ENCODE measurements around the gene CALR. TPM values are rescaled to one million over a fixed set of nuclear protein-coding genes. Genes with fewer than 3 reads are reported as not detected.

CALR gene
- total and polyA plus RNA-seq, 4 donors: 415 to 1,551 (median 801) TPM

DNA sequence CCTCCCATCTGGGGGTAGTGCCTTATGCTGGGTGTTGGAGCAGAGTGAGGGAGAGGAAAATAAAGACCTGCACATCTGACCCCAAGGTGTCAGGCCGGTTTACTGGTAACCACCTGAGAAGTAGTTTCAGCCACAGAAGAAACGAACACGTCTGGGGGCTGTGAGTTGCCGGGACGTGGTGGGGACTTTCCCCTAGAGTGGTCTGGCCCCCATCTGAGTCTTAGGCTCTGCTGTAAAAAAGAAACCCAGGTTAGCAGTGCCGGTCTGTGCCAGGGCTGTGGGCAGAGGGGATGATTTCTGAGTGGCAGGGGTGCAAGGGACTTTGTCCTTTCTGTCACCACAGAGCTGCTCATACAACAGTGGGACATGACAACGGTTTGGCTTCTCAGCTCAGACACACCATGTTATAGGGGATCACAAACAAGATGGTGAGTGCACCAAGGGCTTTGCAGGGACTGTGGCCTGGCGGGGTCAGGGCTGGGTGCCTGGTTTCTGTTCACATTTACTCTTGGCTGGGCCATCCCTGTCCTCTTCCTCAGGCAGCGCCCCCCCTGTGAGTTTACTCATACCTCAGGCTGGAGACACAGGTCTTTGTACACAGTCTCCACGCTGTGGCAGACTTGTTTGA lies 38.4 kb upstream of the CALR start:
- TF ChIP-seq, protein P1, sequence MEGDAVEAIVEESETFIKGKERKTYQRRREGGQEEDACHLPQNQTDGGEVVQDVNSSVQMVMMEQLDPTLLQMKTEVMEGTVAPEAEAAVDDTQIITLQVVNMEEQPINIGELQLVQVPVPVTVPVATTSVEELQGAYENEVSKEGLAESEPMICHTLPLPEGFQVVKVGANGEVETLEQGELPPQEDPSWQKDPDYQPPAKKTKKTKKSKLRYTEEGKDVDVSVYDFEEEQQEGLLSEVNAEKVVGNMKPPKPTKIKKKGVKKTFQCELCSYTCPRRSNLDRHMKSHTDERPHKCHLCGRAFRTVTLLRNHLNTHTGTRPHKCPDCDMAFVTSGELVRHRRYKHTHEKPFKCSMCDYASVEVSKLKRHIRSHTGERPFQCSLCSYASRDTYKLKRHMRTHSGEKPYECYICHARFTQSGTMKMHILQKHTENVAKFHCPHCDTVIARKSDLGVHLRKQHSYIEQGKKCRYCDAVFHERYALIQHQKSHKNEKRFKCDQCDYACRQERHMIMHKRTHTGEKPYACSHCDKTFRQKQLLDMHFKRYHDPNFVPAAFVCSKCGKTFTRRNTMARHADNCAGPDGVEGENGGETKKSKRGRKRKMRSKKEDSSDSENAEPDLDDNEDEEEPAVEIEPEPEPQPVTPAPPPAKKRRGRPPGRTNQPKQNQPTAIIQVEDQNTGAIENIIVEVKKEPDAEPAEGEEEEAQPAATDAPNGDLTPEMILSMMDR (IDR thresholded peaks at IDR 0.05; ENCODE audit: control extremely low read depth, extremely low read depth): no peak
- H3K36me3 ChIP-seq (ENCODE audit: control insufficient read depth in 4 of 4, insufficient read depth in 4 of 4, low read length in 4 of 4): peaks cover 0 to 27% (median 14%) of the 10 kb centered on the region in 4 donors

DNA sequence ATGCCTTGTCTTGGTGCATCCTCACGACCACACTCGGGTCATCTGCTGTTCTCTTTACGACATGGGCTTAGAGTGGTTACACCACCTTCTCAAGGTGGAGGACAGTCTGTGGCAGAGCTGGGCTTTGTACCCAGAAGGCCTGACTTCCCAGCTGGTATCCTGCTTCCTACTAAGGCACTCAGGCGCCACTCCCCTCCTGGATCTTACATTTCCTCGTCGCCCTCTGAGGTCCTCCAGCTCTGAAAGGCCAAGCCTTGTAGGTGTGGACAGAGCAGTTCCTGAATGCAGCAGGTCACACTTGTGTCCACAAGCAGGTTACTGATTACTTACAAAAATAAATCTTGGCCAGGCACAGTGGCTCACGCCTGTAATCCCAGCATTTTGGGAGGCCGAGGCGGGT lies 31.2 kb upstream of the CALR start:
- no peaks in the 10 kb centered on the region for H3K9me3 ChIP-seq (ENCODE audit: control insufficient read depth in 4 of 4, insufficient read depth in 3 of 4, low read length in 3 of 4)
- no peak overlapping the region for H3K27ac ChIP-seq (ENCODE audit: low read depth in 1 of 2, low read length in 1 of 2)
- peaks cover 0 to 2% (median 0%) of the 10 kb centered on the region in 5 donors for H3K4me1 ChIP-seq (ENCODE audit: control insufficient read depth in 5 of 5, insufficient read depth in 5 of 5, low read length in 5 of 5)
- no peaks in the 10 kb centered on the region for H3K27me3 ChIP-seq (ENCODE audit: control insufficient read depth in 3 of 3, insufficient read depth in 3 of 3, low read length in 2 of 3)
- H3K4me3 ChIP-seq: no peak overlapping the region
- no peak overlapping the region for H3K9ac ChIP-seq (ENCODE audit: insufficient read depth in 1 of 2, low read length in 2 of 2)
- TF ChIP-seq, protein P1 (IDR thresholded peaks at IDR 0.05; ENCODE audit: control extremely low read depth, extremely low read depth): no peak
- ATAC-seq (ENCODE audit: insufficient read depth, low FRiP score) (no peak), DNase-seq (no peak)
- 79 to 88% methylated on average over 9 of the region's 9 CpGs for WGBS, 2 donors
- H3K36me3 ChIP-seq (ENCODE audit: control insufficient read depth in 4 of 4, insufficient read depth in 4 of 4, low read length in 4 of 4): no peaks in the 10 kb centered on the region

More for the DNA sequence above, 38.4 kb upstream of the CALR start:
- H3K9me3 ChIP-seq (ENCODE audit: control insufficient read depth in 4 of 4, insufficient read depth in 3 of 4, low read length in 3 of 4): no peaks in the 10 kb centered on the region
- whole genome bisulfite sequencing, 2 donors: 82 to 91% methylated on average over 10 of the region's 10 CpGs
- DNase-seq: no peak
- H3K4me3 ChIP-seq: no peak overlapping the region
- H3K27me3 ChIP-seq (ENCODE audit: control insufficient read depth in 3 of 3, insufficient read depth in 3 of 3, low read length in 2 of 3): no peaks in the 10 kb centered on the region
- H3K27ac ChIP-seq (ENCODE audit: low read depth in 1 of 2, low read length in 1 of 2): no peak overlapping the region
- no peak for ATAC-seq (ENCODE audit: insufficient read depth, low FRiP score)
- no peak overlapping the region for H3K9ac ChIP-seq (ENCODE audit: insufficient read depth in 1 of 2, low read length in 2 of 2)
- no peaks in the 10 kb centered on the region for H3K4me1 ChIP-seq (ENCODE audit: control insufficient read depth in 5 of 5, insufficient read depth in 5 of 5, low read length in 5 of 5)

DNA sequence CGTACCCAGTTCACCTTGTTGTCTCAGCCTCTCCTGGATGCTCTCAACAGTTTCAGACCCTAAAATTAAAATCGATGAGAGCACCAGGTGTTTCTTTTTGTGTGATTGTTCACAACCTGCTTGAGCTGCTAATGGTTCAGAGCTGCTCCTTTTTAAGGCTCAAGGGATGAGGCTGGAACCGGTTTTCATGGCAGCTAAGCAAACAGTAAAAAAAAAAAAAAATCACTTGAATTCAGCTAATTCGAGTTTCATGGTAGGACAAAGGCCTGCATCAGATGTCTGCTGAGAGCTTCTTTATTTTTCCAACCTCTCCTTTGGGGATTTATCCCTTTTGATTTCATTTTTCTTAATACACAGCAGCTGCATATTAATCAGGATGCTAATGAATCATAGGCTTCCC lies 25.8 kb upstream of the CALR start:
- 49 to 59% methylated on average over 4 of the region's 4 CpGs for WGBS, 2 donors
- no peak overlapping the region for H3K27ac ChIP-seq (ENCODE audit: low read depth in 1 of 2, low read length in 1 of 2)
- H3K9ac ChIP-seq (ENCODE audit: insufficient read depth in 1 of 2, low read length in 2 of 2): peak overlapping the region in 1 of 2 donors; percentile 69
- ATAC-seq (ENCODE audit: insufficient read depth, low FRiP score) (no peak), DNase-seq (peak in 2 of 3 donors; percentile 24 to 71)
- no peaks in the 10 kb centered on the region for H3K36me3 ChIP-seq (ENCODE audit: control insufficient read depth in 4 of 4, insufficient read depth in 4 of 4, low read length in 4 of 4)
- no peaks in the 10 kb centered on the region for H3K27me3 ChIP-seq (ENCODE audit: control insufficient read depth in 3 of 3, insufficient read depth in 3 of 3, low read length in 2 of 3)
- TF ChIP-seq, protein P1 (IDR thresholded peaks at IDR 0.05; ENCODE audit: control extremely low read depth, extremely low read depth): no peak
- H3K9me3 ChIP-seq (ENCODE audit: control insufficient read depth in 4 of 4, insufficient read depth in 3 of 4, low read length in 3 of 4): no peaks in the 10 kb centered on the region
- no peak overlapping the region for H3K4me3 ChIP-seq
- H3K4me1 ChIP-seq (ENCODE audit: control insufficient read depth in 5 of 5, insufficient read depth in 5 of 5, low read length in 5 of 5): peaks cover 0 to 22% (median 13%) of the 10 kb centered on the region in 5 donors

Measured in lung (tissue), 12 donors.